ENCODE measurements around the gene ARFRP1. TPM values are rescaled to one million over a fixed set of nuclear protein-coding genes. Genes with fewer than 3 reads are reported as not detected.

The ARFRP1 gene
- total RNA-seq, 2 donors from 2014 or later: 55.1 to 70.9 TPM

GRCh38 chr20:63700199-63701050 lies 7.4 kb downstream of the ARFRP1 start:
- ATAC-seq (replicated peaks in 1 of 2) (no peak), DNase-seq (no peak)
- Mint-ChIP-seq H3K27ac (peak overlapping the region; percentile 73), H3K27me3 (ENCODE audit: low read depth) (no peaks in the 10 kb centered on the region), H3K4me3 (no peak overlapping the region), H3K9me3 (no peaks in the 10 kb centered on the region), H3K36me3 (ENCODE audit: insufficient read depth in 2 of 2) (peaks cover 1 to 3% of the 10 kb centered on the region in 2 donors), H3K4me1 (ENCODE audit: low read depth) (peaks cover 12% of the 10 kb centered on the region)

- H3K36me3 Mint-ChIP-seq (ENCODE audit: insufficient read depth in 2 of 2): no peaks in the 10 kb centered on the region
- H3K27ac Mint-ChIP-seq: peak overlapping the region; percentile 73
Measured at GRCh38 chr20:63699466-63700198, 8.1 kb downstream of the ARFRP1 start.

GRCh38 chr20:63698739-63699465 lies 8.9 kb downstream of the ARFRP1 start:
- peak; percentile 60 to 67 for DNase-seq
- Mint-ChIP-seq H3K4me3 (peak overlapping the region; percentile 59 to 82), H3K4me1 (ENCODE audit: low read depth) (peaks cover 12% of the 10 kb centered on the region), H3K27ac (no peak overlapping the region), H3K36me3 (ENCODE audit: insufficient read depth in 2 of 2) (no peaks in the 10 kb centered on the region), H3K27me3 (ENCODE audit: low read depth) (no peaks in the 10 kb centered on the region), H3K9me3 (no peaks in the 10 kb centered on the region)
- peak; percentile 59 to 84 for ATAC-seq (replicated peaks in 1 of 2)

More at GRCh38 chr20:63699466-63700198, 8.1 kb downstream of the ARFRP1 start:
- H3K27me3 Mint-ChIP-seq (ENCODE audit: low read depth): no peaks in the 10 kb centered on the region
- ATAC-seq (replicated peaks in 1 of 2) (no peak), DNase-seq (no peak)
- no peaks in the 10 kb centered on the region for H3K9me3 Mint-ChIP-seq
- H3K4me1 Mint-ChIP-seq (ENCODE audit: low read depth): peaks cover 12% of the 10 kb centered on the region
- peak overlapping the region in 1 of 2 donors; percentile 59 for H3K4me3 Mint-ChIP-seq

GRCh38 chr20:63697868-63698545 lies 9.8 kb downstream of the ARFRP1 start:
- H3K9me3 Mint-ChIP-seq: no peaks in the 10 kb centered on the region
- ATAC-seq (replicated peaks in 1 of 2) (no peak), DNase-seq (no peak)
- no peaks in the 10 kb centered on the region for H3K27me3 Mint-ChIP-seq (ENCODE audit: low read depth)
- peak overlapping the region in 1 of 2 donors; percentile 18 for H3K4me3 Mint-ChIP-seq
- no peak overlapping the region for H3K27ac Mint-ChIP-seq
- H3K4me1 Mint-ChIP-seq (ENCODE audit: low read depth): peaks cover 12% of the 10 kb centered on the region
- H3K36me3 Mint-ChIP-seq (ENCODE audit: insufficient read depth in 2 of 2): peaks cover 2% of the 10 kb centered on the region in 2 donors

DNA sequence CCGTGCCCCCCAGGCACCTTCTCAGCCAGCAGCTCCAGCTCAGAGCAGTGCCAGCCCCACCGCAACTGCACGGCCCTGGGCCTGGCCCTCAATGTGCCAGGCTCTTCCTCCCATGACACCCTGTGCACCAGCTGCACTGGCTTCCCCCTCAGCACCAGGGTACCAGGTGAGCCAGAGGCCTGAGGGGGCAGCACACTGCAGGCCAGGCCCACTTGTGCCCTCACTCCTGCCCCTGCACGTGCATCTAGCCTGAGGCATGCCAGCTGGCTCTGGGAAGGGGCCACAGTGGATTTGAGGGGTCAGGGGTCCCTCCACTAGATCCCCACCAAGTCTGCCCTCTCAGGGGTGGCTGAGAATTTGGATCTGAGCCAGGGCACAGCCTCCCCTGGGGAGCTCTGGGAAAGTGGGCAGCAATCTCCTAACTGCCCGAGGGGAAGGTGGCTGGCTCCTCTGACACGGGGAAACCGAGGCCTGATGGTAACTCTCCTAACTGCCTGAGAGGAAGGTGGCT lies 10.4 kb downstream of the ARFRP1 start:
- no peak for ATAC-seq (replicated peaks in 1 of 2)
- Mint-ChIP-seq H3K4me1 (ENCODE audit: low read depth) (peaks cover 12% of the 10 kb centered on the region), H3K27ac (no peak overlapping the region), H3K4me3 (peak overlapping the region; percentile 32 to 37), H3K36me3 (ENCODE audit: insufficient read depth in 2 of 2) (peaks cover 2 to 5% of the 10 kb centered on the region in 2 donors), H3K27me3 (ENCODE audit: low read depth) (no peaks in the 10 kb centered on the region), H3K9me3 (no peaks in the 10 kb centered on the region)
- DNase-seq: no peak

DNA sequence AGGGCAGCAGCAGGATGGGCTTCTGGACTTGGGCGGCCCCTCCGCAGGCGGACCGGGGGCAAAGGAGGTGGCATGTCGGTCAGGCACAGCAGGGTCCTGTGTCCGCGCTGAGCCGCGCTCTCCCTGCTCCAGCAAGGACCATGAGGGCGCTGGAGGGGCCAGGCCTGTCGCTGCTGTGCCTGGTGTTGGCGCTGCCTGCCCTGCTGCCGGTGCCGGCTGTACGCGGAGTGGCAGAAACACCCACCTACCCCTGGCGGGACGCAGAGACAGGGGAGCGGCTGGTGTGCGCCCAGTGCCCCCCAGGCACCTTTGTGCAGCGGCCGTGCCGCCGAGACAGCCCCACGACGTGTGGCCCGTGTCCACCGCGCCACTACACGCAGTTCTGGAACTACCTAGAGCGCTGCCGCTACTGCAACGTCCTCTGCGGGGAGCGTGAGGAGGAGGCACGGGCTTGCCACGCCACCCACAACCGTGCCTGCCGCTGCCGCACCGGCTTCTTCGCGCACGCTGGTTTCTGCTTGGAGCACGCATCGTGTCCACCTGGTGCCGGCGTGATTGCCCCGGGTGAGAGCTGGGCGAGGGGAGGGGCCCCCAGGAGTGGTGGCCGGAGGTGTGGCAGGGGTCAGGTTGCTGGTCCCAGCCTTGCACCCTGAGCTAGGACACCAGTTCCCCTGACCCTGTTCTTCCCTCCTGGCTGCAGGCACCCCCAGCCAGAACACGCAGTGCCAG lies 11.0 kb downstream of the ARFRP1 start, which contains the start of gene TNFRSF6B:
Gene TNFRSF6B (plus strand): TSS at position 25 of the 729 bp plus-strand sequence. CDS start 116 bp downstream, at position 141.
- H3K27ac Mint-ChIP-seq: no peak within 1 kb of the TSS
- H3K4me1 Mint-ChIP-seq (ENCODE audit: low read depth): peaks cover 12% of the 10 kb centered on the region
- H3K27me3 Mint-ChIP-seq (ENCODE audit: low read depth): no peaks in the 10 kb centered on the region
- H3K4me3 Mint-ChIP-seq: peak within 1 kb of the TSS; percentile 32 to 37
- DNase-seq: no peak
- H3K9me3 Mint-ChIP-seq: no peaks in the 10 kb centered on the region
- peaks cover 2 to 6% of the 10 kb centered on the region in 2 donors for H3K36me3 Mint-ChIP-seq (ENCODE audit: insufficient read depth in 2 of 2)
- peak; percentile 3 to 16 for ATAC-seq (replicated peaks in 1 of 2)

DNA sequence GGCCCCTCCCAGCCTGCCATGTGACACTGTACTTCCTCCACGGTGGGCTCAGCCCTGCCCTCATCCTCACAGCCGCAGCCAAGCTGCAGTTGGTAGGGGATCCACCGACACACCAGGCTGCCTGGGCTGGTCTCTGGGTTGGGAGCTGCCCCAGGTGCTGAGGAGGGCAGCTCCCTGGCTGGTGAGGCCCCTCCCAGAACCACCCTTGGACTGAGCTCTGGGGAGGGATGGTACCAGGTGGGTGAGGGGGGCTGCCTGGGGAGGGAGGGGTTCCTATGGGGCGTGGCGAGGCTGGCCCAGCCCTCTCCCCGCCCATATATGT lies 11.5 kb downstream of the ARFRP1 start:
- H3K27ac Mint-ChIP-seq: no peak overlapping the region
- H3K9me3 Mint-ChIP-seq: no peaks in the 10 kb centered on the region
- peaks cover 12% of the 10 kb centered on the region for H3K4me1 Mint-ChIP-seq (ENCODE audit: low read depth)
- no peak for DNase-seq
- ATAC-seq (replicated peaks in 1 of 2): peak; percentile 32 to 38
- H3K36me3 Mint-ChIP-seq (ENCODE audit: insufficient read depth in 2 of 2): peaks cover 2 to 6% of the 10 kb centered on the region in 2 donors
- peak overlapping the region in 1 of 2 donors; percentile 31 for H3K4me3 Mint-ChIP-seq
- no peaks in the 10 kb centered on the region for H3K27me3 Mint-ChIP-seq (ENCODE audit: low read depth)

DNA sequence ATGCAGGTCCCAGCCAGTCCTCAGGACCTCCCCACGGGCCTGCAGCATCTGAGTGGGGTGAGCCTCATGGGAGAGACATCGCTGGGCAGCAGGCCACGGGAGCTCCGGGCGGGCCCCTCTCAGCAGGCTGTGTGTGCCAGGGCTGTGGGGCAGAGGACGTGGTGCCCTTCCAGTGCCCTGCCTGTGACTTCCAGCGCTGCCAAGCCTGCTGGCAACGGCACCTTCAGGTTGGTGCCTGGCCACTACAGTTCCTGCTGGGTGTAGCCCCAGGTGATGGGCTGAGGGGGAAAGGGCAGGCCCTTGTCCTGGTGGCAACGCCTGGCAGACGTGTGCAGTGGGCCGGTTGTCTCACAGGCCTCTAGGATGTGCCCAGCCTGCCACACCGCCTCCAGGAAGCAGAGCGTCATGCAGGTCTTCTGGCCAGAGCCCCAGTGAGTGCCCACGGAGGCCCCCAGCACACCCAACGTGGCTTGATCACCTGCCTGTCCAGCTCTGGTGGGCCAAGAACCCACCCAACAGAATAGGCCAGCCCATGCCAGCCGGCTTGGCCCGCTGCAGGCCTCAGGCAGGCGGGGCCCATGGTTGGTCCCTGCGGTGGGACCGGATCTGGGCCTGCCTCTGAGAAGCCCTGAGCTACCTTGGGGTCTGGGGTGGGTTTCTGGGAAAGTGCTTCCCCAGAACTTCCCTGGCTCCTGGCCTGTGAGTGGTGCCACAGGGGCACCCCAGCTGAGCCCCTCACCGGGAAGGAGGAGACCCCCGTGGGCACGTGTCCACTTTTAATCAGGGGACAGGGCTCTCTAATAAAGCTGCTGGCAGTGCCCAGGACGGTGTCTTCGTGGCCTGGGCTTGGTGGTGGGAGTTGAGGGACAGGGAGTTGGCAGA lies 12.1 kb downstream of the ARFRP1 start:
- Mint-ChIP-seq H3K4me1 (ENCODE audit: low read depth) (peaks cover 12% of the 10 kb centered on the region), H3K27ac (no peak overlapping the region), H3K27me3 (ENCODE audit: low read depth) (no peaks in the 10 kb centered on the region), H3K9me3 (no peaks in the 10 kb centered on the region), H3K4me3 (peak overlapping the region in 1 of 2 donors; percentile 27), H3K36me3 (ENCODE audit: insufficient read depth in 2 of 2) (peaks cover 2 to 6% of the 10 kb centered on the region in 2 donors)
- ATAC-seq (replicated peaks in 1 of 2) (no peak), DNase-seq (no peak)

DNA sequence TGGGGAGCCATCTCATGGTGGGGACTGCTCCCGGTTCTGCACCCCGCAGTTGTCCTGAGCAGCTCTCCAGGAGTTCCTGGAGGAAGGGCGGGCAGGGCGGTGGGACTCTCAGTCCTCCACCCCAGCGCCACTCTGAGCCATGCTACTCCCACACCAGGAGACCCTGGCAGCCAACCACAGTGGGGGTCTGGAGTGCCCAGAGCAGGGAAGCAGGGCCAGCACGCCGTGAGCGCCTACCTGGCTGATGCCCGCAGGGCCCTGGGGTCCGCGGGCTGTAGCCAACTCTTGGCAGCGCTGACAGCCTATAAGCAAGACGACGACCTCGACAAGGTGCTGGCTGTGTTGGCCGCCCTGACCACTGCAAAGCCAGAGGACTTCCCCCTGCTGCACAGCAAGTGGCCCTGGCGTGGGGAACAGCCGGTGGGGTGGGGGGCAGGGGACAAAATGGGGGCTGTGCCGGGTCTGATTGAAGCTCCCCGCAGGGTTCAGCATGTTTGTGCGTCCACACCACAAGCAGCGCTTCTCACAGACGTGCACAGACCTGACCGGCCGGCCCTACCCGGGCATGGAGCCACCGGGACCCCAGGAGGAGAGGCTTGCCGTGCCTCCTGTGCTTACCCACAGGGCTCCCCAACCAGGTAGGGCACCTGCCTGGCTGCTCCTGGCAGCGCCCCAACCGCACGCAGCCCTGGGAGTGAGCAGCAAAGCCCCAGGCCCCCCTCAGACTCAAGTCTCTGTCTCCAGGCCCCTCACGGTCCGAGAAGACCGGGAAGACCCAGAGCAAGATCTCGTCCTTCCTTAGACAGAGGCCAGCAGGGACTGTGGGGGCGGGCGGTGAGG lies 13.0 kb downstream of the ARFRP1 start:
- Mint-ChIP-seq H3K4me3 (no peak overlapping the region), H3K36me3 (ENCODE audit: insufficient read depth in 2 of 2) (peaks cover 2 to 6% of the 10 kb centered on the region in 2 donors), H3K9me3 (no peaks in the 10 kb centered on the region), H3K27ac (no peak overlapping the region), H3K4me1 (ENCODE audit: low read depth) (peaks cover 12% of the 10 kb centered on the region), H3K27me3 (ENCODE audit: low read depth) (no peaks in the 10 kb centered on the region)
- DNase-seq (no peak), ATAC-seq (replicated peaks in 1 of 2) (no peak)

DNA sequence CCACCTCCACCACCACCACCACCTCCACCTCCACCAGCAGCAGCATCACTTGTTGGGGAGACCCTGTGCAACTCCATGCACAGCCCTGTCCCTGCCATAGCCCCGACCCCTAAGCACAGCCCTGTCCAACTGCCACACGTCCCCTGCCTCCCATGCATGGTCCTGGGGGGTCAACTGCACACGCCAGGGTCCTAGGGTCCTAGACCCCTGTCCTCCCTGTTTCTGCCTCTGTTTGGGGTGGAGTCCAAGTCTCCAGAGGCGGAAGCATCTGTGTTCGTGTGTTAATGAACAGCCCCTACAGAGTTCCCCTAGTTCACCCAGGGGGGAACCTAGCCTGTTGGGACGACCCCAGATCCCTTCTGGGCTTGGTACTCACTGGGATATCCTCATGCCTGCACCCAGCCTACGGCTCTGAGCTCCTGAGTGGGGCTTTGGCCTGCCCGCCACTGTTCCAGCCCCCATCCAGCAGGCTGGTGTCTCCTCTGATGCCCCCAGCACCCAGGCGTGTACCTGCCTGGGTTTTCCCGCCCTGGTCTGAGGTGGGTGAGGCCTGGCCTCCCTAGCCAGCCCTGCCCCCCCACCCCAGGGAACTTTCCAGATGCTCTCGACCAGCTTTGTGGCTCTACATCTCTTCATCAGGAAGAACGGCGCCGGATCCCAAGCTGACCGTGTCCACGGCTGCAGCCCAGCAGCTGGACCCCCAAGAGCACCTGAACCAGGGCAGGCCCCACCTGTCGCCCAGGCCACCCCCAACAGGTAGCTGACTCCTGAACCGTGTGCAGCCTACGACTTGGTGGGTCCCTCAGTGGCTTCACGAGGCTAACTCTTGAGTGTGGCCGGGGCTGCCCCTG lies 13.8 kb downstream of the ARFRP1 start:
- no peak overlapping the region for H3K4me3 Mint-ChIP-seq
- no peaks in the 10 kb centered on the region for H3K27me3 Mint-ChIP-seq (ENCODE audit: low read depth)
- H3K36me3 Mint-ChIP-seq (ENCODE audit: insufficient read depth in 2 of 2): peaks cover 2 to 6% of the 10 kb centered on the region in 2 donors
- no peak for DNase-seq
- no peaks in the 10 kb centered on the region for H3K9me3 Mint-ChIP-seq
- no peak for ATAC-seq (replicated peaks in 1 of 2)
- H3K27ac Mint-ChIP-seq: peak overlapping the region; percentile 94
- H3K4me1 Mint-ChIP-seq (ENCODE audit: low read depth): peaks cover 6% of the 10 kb centered on the region

All from activated T-cell treated with anti-CD3 and anti-CD28 coated beads, Interleukin-2, amount 50 U/mL, for 72 hours (primary cell).